Trophoblast cell (in vitro differentiated cells and primary cell): Measurements from ENCODE around the gene COL12A1.
A peak's percentile ranks its signal among the peaks of the same experiment; 100 is the strongest.

Experiments
- DNase-seq, 2 donors: peaks; one replicate each; pipeline ENCODE4 v3.0.0-alpha.2; 2016
- H2AFZ ChIP-seq: 2 replicates; pipeline ENCODE4 v1.6.1; 2013; ENCODE audit warnings: low read length, moderate library complexity, mild to moderate bottlenecking; ENCODE audit not compliant: insufficient read depth, poor library complexity
- H2AK5ac ChIP-seq: 2 replicates; pipeline ENCODE4 v1.6.1; 2013; ENCODE audit warnings: mild to moderate bottlenecking, low read length
- H2BK120ac ChIP-seq: 2 replicates; pipeline ENCODE4 v1.6.1; 2013; ENCODE audit warnings: low read length, mild to moderate bottlenecking, moderate library complexity; ENCODE audit not compliant: insufficient read depth, poor library complexity
- H2BK12ac ChIP-seq: 2 replicates; pipeline ENCODE4 v1.6.1; 2013; ENCODE audit warnings: mild to moderate bottlenecking, low read length, moderate library complexity
- H2BK5ac ChIP-seq: 2 replicates; pipeline ENCODE4 v1.6.1; 2013; ENCODE audit warnings: low read length, low read depth, moderate library complexity, mild to moderate bottlenecking; ENCODE audit not compliant: poor library complexity
- H3K14ac ChIP-seq: 2 replicates; pipeline ENCODE4 v1.6.1; 2013; ENCODE audit warnings: mild to moderate bottlenecking, low read length
- H3K18ac ChIP-seq: 2 replicates; pipeline ENCODE4 v1.6.1; 2013; ENCODE audit warnings: mild to moderate bottlenecking, low read length
- H3K23ac ChIP-seq: 2 replicates; pipeline ENCODE4 v1.6.1; 2013; ENCODE audit warnings: low read length
- H3K27ac ChIP-seq: 2 replicates; pipeline ENCODE4 v1.5.1; 2013; ENCODE audit warnings: low read depth, mild to moderate bottlenecking, inconsistent platforms, low read length, moderate library complexity
- H3K27me3 ChIP-seq: 2 replicates; pipeline ENCODE4 v1.6.1; 2013; ENCODE audit warnings: inconsistent platforms, mild to moderate bottlenecking, low read length, moderate library complexity; ENCODE audit not compliant: insufficient read depth
- H3K36me3 ChIP-seq, 2 experiments: 1 replicate in 1 of 2; 2 replicates in 1 of 2; pipeline ENCODE4 v1.6.1; 2013; ENCODE audit warnings: low read length in 2 of 2, mild to moderate bottlenecking in 2 of 2, moderate library complexity in 1 of 2; ENCODE audit not compliant: insufficient read depth in 2 of 2, control insufficient read depth in 1 of 2
- H3K4ac ChIP-seq: 2 replicates; pipeline ENCODE4 v1.6.1; 2013; ENCODE audit warnings: low read depth, mild to moderate bottlenecking, low read length, moderate library complexity
- H3K4me1 ChIP-seq, 2 experiments: 1 replicate in 1 of 2; 2 replicates in 1 of 2; pipeline ENCODE4 v1.6.1; 2013; ENCODE audit warnings: low read length in 2 of 2, mild to moderate bottlenecking in 2 of 2, moderate library complexity in 1 of 2; ENCODE audit not compliant: insufficient read depth in 2 of 2, control insufficient read depth in 1 of 2
- H3K4me2 ChIP-seq: 2 replicates; pipeline ENCODE4 v1.6.1; 2013; ENCODE audit warnings: inconsistent platforms, mild to moderate bottlenecking, low read length, moderate library complexity
- H3K4me3 ChIP-seq: 2 replicates; pipeline ENCODE4 v1.5.1; 2013; ENCODE audit warnings: mild to moderate bottlenecking, low read depth, low read length, inconsistent platforms
- H3K79me1 ChIP-seq: one replicate; pipeline ENCODE4 v1.6.1; 2013; ENCODE audit warnings: low read length
- H3K79me2 ChIP-seq: 2 replicates; pipeline ENCODE4 v1.6.1; 2013; ENCODE audit warnings: low read length, mild to moderate bottlenecking; ENCODE audit not compliant: control insufficient read depth, insufficient read depth, poor library complexity
- H3K9ac ChIP-seq: 2 replicates; pipeline ENCODE4 v1.6.1; 2013; ENCODE audit warnings: mild to moderate bottlenecking, low read length
- H3K9me3 ChIP-seq: 2 replicates; pipeline ENCODE4 v1.6.1; 2013; ENCODE audit warnings: low read depth, mild to moderate bottlenecking, control low read depth, inconsistent platforms, low read length; ENCODE audit not compliant: insufficient read depth
- H4K12ac ChIP-seq: 2 replicates; pipeline ENCODE4 v1.6.1; 2013; ENCODE audit warnings: low read depth, mild to moderate bottlenecking, low read length, moderate library complexity
- H4K8ac ChIP-seq: 2 replicates; pipeline ENCODE4 v1.6.1; 2013; ENCODE audit warnings: low read depth, mild to moderate bottlenecking, low read length, moderate library complexity
- H4K91ac ChIP-seq: one replicate; pipeline ENCODE4 v1.6.1; 2013; ENCODE audit warnings: low read depth, mild to moderate bottlenecking, low read length, moderate library complexity
- WGBS: extraction: QIAGEN DNeasy Blood & Tissue Kit; methylation state at CpG from one replicate; pipeline ENCODE4 v1.1.7; 2013; ENCODE audit warnings: missing lambda C conversion rate; ENCODE audit not compliant: insufficient read length, insufficient coverage; ENCODE audit errors: extremely low coverage; 5-methylcytosine and 5-hydroxymethylcytosine counted together

The COL12A1 gene

GRCh38 chr6:75166236-75166635 lies 39.6 kb downstream of the COL12A1 start:
- no peak overlapping the region for H3K4ac ChIP-seq
- WGBS, result no CpG with 5 or more reads among the region's 2 CpGs
- no peak overlapping the region for H3K14ac ChIP-seq
- no peak overlapping the region for H2BK120ac ChIP-seq
- H3K36me3 ChIP-seq, result no peaks in the 10 kb centered on the region
- no peak for DNase-seq
- H2AFZ ChIP-seq, result no peak overlapping the region
- H3K27me3 ChIP-seq, result no peaks in the 10 kb centered on the region
- no peaks in the 10 kb centered on the region for H3K9me3 ChIP-seq
- no peak overlapping the region for H4K12ac ChIP-seq
- H2BK12ac ChIP-seq, result no peak overlapping the region
- no peak overlapping the region for H2BK5ac ChIP-seq
- no peaks in the 10 kb centered on the region for H3K79me2 ChIP-seq
- H3K4me2 ChIP-seq, result no peak overlapping the region
- H3K23ac ChIP-seq, result no peak overlapping the region
- no peak overlapping the region for H3K27ac ChIP-seq
- H3K4me3 ChIP-seq, result no peak overlapping the region
- H4K8ac ChIP-seq, result no peak overlapping the region
- no peak overlapping the region for H3K9ac ChIP-seq
- no peak overlapping the region for H2AK5ac ChIP-seq
- H3K18ac ChIP-seq, result no peak overlapping the region
- H3K4me1 ChIP-seq, result peaks cover 0 to 2% of the 10 kb centered on the region in 2 experiments
- H3K79me1 ChIP-seq, result peaks cover 2% of the 10 kb centered on the region
- no peak overlapping the region for H4K91ac ChIP-seq

DNA sequence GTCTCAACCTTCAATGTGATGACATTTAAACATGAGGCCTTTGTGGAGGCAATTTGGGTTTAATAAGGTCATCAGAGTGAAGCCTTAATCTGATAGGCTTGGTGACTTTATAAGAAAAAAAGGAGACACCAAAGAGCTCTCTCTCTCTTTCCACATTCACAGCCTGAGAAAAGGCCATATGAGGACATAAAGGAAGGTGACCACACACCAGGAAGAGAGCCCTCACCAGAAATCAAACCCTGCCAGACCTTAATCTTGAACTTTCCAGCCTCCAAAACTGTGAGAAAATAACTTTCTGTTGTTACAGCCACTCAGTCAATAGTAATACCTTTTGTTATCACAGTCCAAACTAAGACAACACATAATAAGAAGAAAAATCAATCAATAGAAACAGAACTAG lies 47.7 kb downstream of the COL12A1 start:
- Histone ChIP-seq H3K23ac (no peak overlapping the region), H3K4me3 (no peak overlapping the region), H3K9me3 (no peaks in the 10 kb centered on the region), H3K79me1 (peaks cover 4% of the 10 kb centered on the region), H3K79me2 (no peaks in the 10 kb centered on the region), H3K4me1 (peaks cover 2 to 7% of the 10 kb centered on the region in 2 experiments), H2BK5ac (no peak overlapping the region), H2AK5ac (no peak overlapping the region), H3K4me2 (no peak overlapping the region), H4K12ac (no peak overlapping the region), H3K27ac (no peak overlapping the region), H3K4ac (no peak overlapping the region), H4K91ac (no peak overlapping the region), H2BK120ac (no peak overlapping the region), H2BK12ac (no peak overlapping the region), H3K9ac (no peak overlapping the region), H2AFZ (no peak overlapping the region), H3K14ac (no peak overlapping the region), H3K27me3 (no peaks in the 10 kb centered on the region), H3K18ac (no peak overlapping the region), H4K8ac (no peak overlapping the region), H3K36me3 (peaks cover 0 to 2% of the 10 kb centered on the region in 2 experiments)
- no peak for DNase-seq

DNA sequence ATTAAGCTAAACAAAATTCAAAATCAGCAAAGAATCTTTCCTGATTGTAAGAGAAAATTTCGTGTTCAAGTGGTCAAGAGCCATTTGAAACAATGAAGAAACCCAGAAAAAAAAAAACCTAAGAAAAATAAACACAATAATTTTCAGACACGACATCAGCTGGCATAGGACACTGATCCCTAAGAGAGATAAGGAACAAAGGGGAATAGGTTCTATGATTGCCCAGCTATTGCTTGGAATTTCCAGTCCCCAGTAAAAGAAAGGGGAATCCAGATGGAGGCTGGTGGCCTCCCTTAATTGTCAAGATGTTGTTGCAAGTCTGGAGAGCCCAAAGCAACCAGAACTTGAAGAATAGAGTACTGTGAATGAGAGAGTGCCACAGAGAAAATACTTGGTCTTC lies 48.5 kb downstream of the COL12A1 start:
- Histone ChIP-seq H3K27me3 (no peaks in the 10 kb centered on the region), H3K36me3 (peaks cover 0 to 3% of the 10 kb centered on the region in 2 experiments), H3K4me2 (no peak overlapping the region)

GRCh38 chr6:75156186-75156878 lies 49.5 kb downstream of the COL12A1 start:
- Histone ChIP-seq H3K9ac (no peak overlapping the region), H4K12ac (no peak overlapping the region), H4K91ac (no peak overlapping the region), H3K4me1 (peaks cover 2 to 7% of the 10 kb centered on the region in 2 experiments), H2AK5ac (no peak overlapping the region), H3K4me2 (no peak overlapping the region), H3K4me3 (no peak overlapping the region), H3K18ac (no peak overlapping the region), H3K36me3 (peaks cover 0 to 9% of the 10 kb centered on the region in 2 experiments), H3K79me2 (no peaks in the 10 kb centered on the region), H3K9me3 (no peaks in the 10 kb centered on the region), H3K79me1 (peaks cover 4% of the 10 kb centered on the region), H3K4ac (no peak overlapping the region), H2BK120ac (peak overlapping the region; percentile 26), H2BK5ac (no peak overlapping the region), H4K8ac (no peak overlapping the region), H2BK12ac (peak overlapping the region; percentile 30), H3K27ac (peak overlapping the region; percentile 28), H3K23ac (no peak overlapping the region), H3K14ac (no peak overlapping the region), H3K27me3 (no peaks in the 10 kb centered on the region), H2AFZ (no peak overlapping the region)
- no CpG with 5 or more reads among the region's 8 CpGs for WGBS
- peak in 1 of 2 donors; percentile 37 for DNase-seq

More for the DNA sequence above, 48.5 kb downstream of the COL12A1 start:
- no peaks in the 10 kb centered on the region for H3K79me2 ChIP-seq
- H3K23ac ChIP-seq, result no peak overlapping the region
- H3K79me1 ChIP-seq, result peaks cover 4% of the 10 kb centered on the region
- H4K91ac ChIP-seq, result no peak overlapping the region
- no CpG with 5 or more reads among the region's 2 CpGs for WGBS
- H2BK12ac ChIP-seq, result no peak overlapping the region
- no peak overlapping the region for H3K4me3 ChIP-seq
- no peak overlapping the region for H2AFZ ChIP-seq
- no peak overlapping the region for H4K8ac ChIP-seq
- H3K27ac ChIP-seq, result peak overlapping the region; percentile 25
- H3K9ac ChIP-seq, result no peak overlapping the region
- H3K9me3 ChIP-seq, result no peaks in the 10 kb centered on the region
- H3K18ac ChIP-seq, result no peak overlapping the region
- no peak overlapping the region for H3K4ac ChIP-seq
- no peak overlapping the region for H2BK120ac ChIP-seq
- peaks cover 2 to 7% of the 10 kb centered on the region in 2 experiments for H3K4me1 ChIP-seq
- no peak overlapping the region for H2BK5ac ChIP-seq
- H2AK5ac ChIP-seq, result no peak overlapping the region
- DNase-seq, result no peak
- no peak overlapping the region for H4K12ac ChIP-seq
- no peak overlapping the region for H3K14ac ChIP-seq
